ENCODE data around the gene NUDT12.

GRCh38 chr5:103589776-103590175 is 27.2 kb upstream of the NUDT12 start:
- TF ChIP-seq ARNTL (CRISPR knock-in tag; IDR thresholded peaks at IDR 0.05; ENCODE audit: borderline replicate concordance, low read depth) = no peak
- no peak for TF ChIP-seq PATZ1 (CRISPR knock-in tag; IDR thresholded peaks at IDR 0.05; ENCODE audit: borderline replicate concordance)
- no peak for TF ChIP-seq GLIS3 (CRISPR knock-in tag; IDR thresholded peaks at IDR 0.05)
- TF ChIP-seq SNAI2 (CRISPR knock-in tag; IDR thresholded peaks at IDR 0.05) = no peak
- no peak for TF ChIP-seq CSRNP3 (CRISPR knock-in tag; IDR thresholded peaks at IDR 0.05)
- no peak for TF ChIP-seq ZNF565 (CRISPR knock-in tag; conservative IDR thresholded peaks at IDR 0.05; ENCODE audit: low read depth)
- TF ChIP-seq TSHZ2 (CRISPR knock-in tag; IDR thresholded peaks at IDR 0.05) = no peak
- TF ChIP-seq ISL1 (CRISPR knock-in tag; IDR thresholded peaks at IDR 0.05) = no peak
- TF ChIP-seq TOX (CRISPR knock-in tag; IDR thresholded peaks at IDR 0.05; ENCODE audit: borderline replicate concordance) = no peak
- TF ChIP-seq CSDC2 (CRISPR knock-in tag; IDR thresholded peaks at IDR 0.05) = no peak
- no peak for TF ChIP-seq BACH2 (CRISPR knock-in tag; IDR thresholded peaks at IDR 0.05; ENCODE audit: borderline replicate concordance)
